Esophagus squamous epithelium (tissue), 4 donors: Measurements from ENCODE around the gene ALOX15B.

Source experiments
- POLR2A ChIP-seq, 4 donors: fragments of 450-650 bp; IDR thresholded peaks; one replicate each; pipeline ENCODE4 v1.6.1; 2017; ENCODE audit warnings: antibody characterized with exemption in 4 of 4, mild to moderate bottlenecking in 4 of 4, moderate library complexity in 3 of 4
- TF ChIP-seq, protein P1 (sequence below), 6 experiments: fragments of 450-650 bp in 4 of 6; fragments of 200-600 bp in 2 of 6; sonication (generic) in 2 of 6; IDR thresholded peaks; one replicate each; pipeline ENCODE4 v1.5.1; 2016 to 2019; ENCODE audit warnings: antibody characterized with exemption in 6 of 6, mild to moderate bottlenecking in 4 of 6, moderate library complexity in 4 of 6

DNA sequence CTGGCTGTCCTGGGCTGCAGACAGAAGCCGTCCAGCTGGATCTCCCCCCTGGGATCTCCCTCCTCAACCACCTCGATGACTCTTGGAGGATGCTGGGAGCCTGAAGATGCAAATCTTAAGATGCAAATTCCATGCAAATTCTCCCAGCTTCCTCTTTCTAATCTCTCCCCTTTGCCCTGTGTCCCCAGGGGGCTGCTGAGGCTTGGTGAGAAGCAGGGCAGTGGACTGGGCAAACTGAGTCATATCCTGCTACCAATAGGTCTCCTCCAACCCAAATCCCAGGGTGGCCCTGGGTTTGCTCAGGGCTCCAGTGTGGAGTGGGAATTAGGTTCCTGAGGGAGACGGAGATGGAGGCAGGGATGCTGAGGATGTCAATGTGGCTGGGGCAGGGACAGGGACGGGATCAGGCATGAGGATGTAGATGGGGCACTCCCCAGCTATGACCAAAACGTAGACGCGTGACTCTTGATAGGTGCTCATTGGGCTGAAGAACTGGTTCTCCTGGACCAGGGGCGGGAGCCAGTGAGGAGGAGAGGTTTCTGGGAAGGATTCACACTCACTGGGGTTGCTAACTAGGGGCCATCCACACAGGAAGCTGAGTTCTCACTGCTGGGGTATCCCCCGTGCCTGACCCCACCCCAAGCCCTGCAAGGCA is 52.3 kb downstream of the ALOX15B start:
- TF ChIP-seq, protein P1, sequence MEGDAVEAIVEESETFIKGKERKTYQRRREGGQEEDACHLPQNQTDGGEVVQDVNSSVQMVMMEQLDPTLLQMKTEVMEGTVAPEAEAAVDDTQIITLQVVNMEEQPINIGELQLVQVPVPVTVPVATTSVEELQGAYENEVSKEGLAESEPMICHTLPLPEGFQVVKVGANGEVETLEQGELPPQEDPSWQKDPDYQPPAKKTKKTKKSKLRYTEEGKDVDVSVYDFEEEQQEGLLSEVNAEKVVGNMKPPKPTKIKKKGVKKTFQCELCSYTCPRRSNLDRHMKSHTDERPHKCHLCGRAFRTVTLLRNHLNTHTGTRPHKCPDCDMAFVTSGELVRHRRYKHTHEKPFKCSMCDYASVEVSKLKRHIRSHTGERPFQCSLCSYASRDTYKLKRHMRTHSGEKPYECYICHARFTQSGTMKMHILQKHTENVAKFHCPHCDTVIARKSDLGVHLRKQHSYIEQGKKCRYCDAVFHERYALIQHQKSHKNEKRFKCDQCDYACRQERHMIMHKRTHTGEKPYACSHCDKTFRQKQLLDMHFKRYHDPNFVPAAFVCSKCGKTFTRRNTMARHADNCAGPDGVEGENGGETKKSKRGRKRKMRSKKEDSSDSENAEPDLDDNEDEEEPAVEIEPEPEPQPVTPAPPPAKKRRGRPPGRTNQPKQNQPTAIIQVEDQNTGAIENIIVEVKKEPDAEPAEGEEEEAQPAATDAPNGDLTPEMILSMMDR (IDR thresholded peaks at IDR 0.05) = no peak
- TF ChIP-seq POLR2A (IDR thresholded peaks at IDR 0.05) = no peak
